Amniotic stem cell (primary cell): ENCODE data around the gene GPN1.
"Not testable (repeated sequence)": the region's sequence is repeated elsewhere in the genome, so short reads cannot be mapped to it uniquely, and the experiment has no call there.

Experiments
- DNase-seq: peaks from one replicate; lab custom pipeline; 2025; lab: John Stamatoyannopoulos, UW

GPN1 gene

GRCh38 chr2:27672723-27673486 lies 44.1 kb downstream of the GPN1 start:
- no peak for DNase-seq

GRCh38 chr2:27680571-27680970 lies 51.7 kb downstream of the GPN1 start:
- no peak for DNase-seq

- DNase-seq, result no peak
Measured at GRCh38 chr2:27681841-27682240, 53.0 kb downstream of the GPN1 start.

- peak; percentile 59 for DNase-seq
Measured at GRCh38 chr2:27682334-27682771, 53.5 kb downstream of the GPN1 start.

- peak; percentile 77 for DNase-seq
Measured at GRCh38 chr2:27683390-27684071, 54.7 kb downstream of the GPN1 start.

GRCh38 chr2:27685006-27685405 lies 56.2 kb downstream of the GPN1 start:
- not testable (repeated sequence) for DNase-seq

GRCh38 chr2:27685577-27685976 lies 56.7 kb downstream of the GPN1 start:
- DNase-seq, result no peak

- no peak for DNase-seq
Measured at GRCh38 chr2:27687232-27687631, 58.4 kb downstream of the GPN1 start.

GRCh38 chr2:27689424-27689823 lies 60.6 kb downstream of the GPN1 start:
- DNase-seq, result no peak

GRCh38 chr2:27690052-27690451 lies 61.2 kb downstream of the GPN1 start:
- no peak for DNase-seq

GRCh38 chr2:27697660-27698059 lies 68.8 kb downstream of the GPN1 start:
- DNase-seq, result no peak
